Activated naive CD4-positive, alpha-beta T cell treated with anti-CD3 and anti-CD28 coated beads, Interleukin-2, amount 50 U/mL, for 16 hours (primary cell): Measurements from ENCODE around the gene ENTPD1.
"Not testable (repeated sequence)": the region's sequence is repeated elsewhere in the genome, so short reads cannot be mapped to it uniquely, and the experiment has no call there.

Experiments
- DNase-seq: peaks from one replicate; pipeline ENCODE4 v3.0.0-alpha.2; 2020

Gene ENTPD1

GRCh38 chr10:95756041-95756761, at the start of gene ENTPD1:
ENTPD1 (plus strand) TSS chr10:95756163; CDS start chr10:95756240, 77 bp downstream.
- DNase-seq: no peak

GRCh38 chr10:95706573-95706972, 49.4 kb upstream of the ENTPD1 start:
- DNase-seq: no peak

GRCh38 chr10:95706990-95707389, 49.0 kb upstream of the ENTPD1 start:
- DNase-seq: no peak

- no peak for DNase-seq
Measured at GRCh38 chr10:95711492-95711891, 44.5 kb upstream of the ENTPD1 start.

GRCh38 chr10:95716466-95716865, 39.5 kb upstream of the ENTPD1 start:
- DNase-seq: no peak

GRCh38 chr10:95716866-95717265, 39.1 kb upstream of the ENTPD1 start:
- DNase-seq: no peak

- DNase-seq: not testable (repeated sequence)
Measured at GRCh38 chr10:95720745-95721144, 35.2 kb upstream of the ENTPD1 start.

- not testable (repeated sequence) for DNase-seq
Measured at GRCh38 chr10:95722496-95722895, 33.5 kb upstream of the ENTPD1 start.

- DNase-seq: no peak
Measured at GRCh38 chr10:95728526-95728925, 27.4 kb upstream of the ENTPD1 start.

GRCh38 chr10:95729323-95730055, 26.5 kb upstream of the ENTPD1 start:
- DNase-seq: no peak

GRCh38 chr10:95730233-95730632, 25.7 kb upstream of the ENTPD1 start:
- DNase-seq: no peak

- not testable (repeated sequence) for DNase-seq
Measured at GRCh38 chr10:95732907-95733306, 23.1 kb upstream of the ENTPD1 start.

GRCh38 chr10:95739056-95739455, 16.9 kb upstream of the ENTPD1 start:
- DNase-seq: no peak

- DNase-seq: no peak
Measured at GRCh38 chr10:95741807-95742467, 14.0 kb upstream of the ENTPD1 start.

GRCh38 chr10:95742485-95742884, 13.5 kb upstream of the ENTPD1 start:
- DNase-seq: no peak

- no peak for DNase-seq
Measured at GRCh38 chr10:95742962-95743535, 12.9 kb upstream of the ENTPD1 start.

GRCh38 chr10:95745501-95745900, 10.5 kb upstream of the ENTPD1 start:
- no peak for DNase-seq

GRCh38 chr10:95748349-95748748, 7.6 kb upstream of the ENTPD1 start:
- DNase-seq: no peak

- no peak for DNase-seq
Measured at GRCh38 chr10:95755511-95756004, 405 bp upstream of the ENTPD1 start.

- no peak for DNase-seq
Measured at GRCh38 chr10:95756809-95757684, 1.1 kb downstream of the ENTPD1 start.

- DNase-seq: no peak
Measured at GRCh38 chr10:95758351-95759025, 2.5 kb downstream of the ENTPD1 start.
